GM21786 (cell line): Measurements from ENCODE around the gene CRIM1.

Experiments used
- ATAC-seq: cut with Tn5 transposase; IDR thresholded peaks from one replicate; pipeline ENCODE4 v1.9.1; 2021; ENCODE audit not compliant: unreplicated experiment

Gene CRIM1

GRCh38 chr2:36511858-36512603, 156.5 kb downstream of the CRIM1 start:
- peak; percentile 56 for ATAC-seq

GRCh38 chr2:36512705-36513104, 157.1 kb downstream of the CRIM1 start:
- ATAC-seq, result no peak

GRCh38 chr2:36513661-36514060, 158.1 kb downstream of the CRIM1 start:
- peak; percentile 64 for ATAC-seq

GRCh38 chr2:36515538-36515937, 160.0 kb downstream of the CRIM1 start:
- no peak for ATAC-seq

GRCh38 chr2:36516136-36516870, 160.7 kb downstream of the CRIM1 start:
- no peak for ATAC-seq

- no peak for ATAC-seq
Measured at GRCh38 chr2:36520431-36520830, 164.9 kb downstream of the CRIM1 start.

GRCh38 chr2:36523153-36523552, 167.6 kb downstream of the CRIM1 start:
- no peak for ATAC-seq

- no peak for ATAC-seq
Measured at GRCh38 chr2:36525245-36525644, 169.7 kb downstream of the CRIM1 start.

- ATAC-seq, result no peak
Measured at GRCh38 chr2:36526226-36526625, 170.6 kb downstream of the CRIM1 start.

- ATAC-seq, result peak; percentile 67
Measured at GRCh38 chr2:36528274-36528673, 172.7 kb downstream of the CRIM1 start.

GRCh38 chr2:36528766-36529392, 173.3 kb downstream of the CRIM1 start:
- peak; percentile 7 for ATAC-seq

- peak; percentile 85 for ATAC-seq
Measured at GRCh38 chr2:36530178-36530982, 174.8 kb downstream of the CRIM1 start.

GRCh38 chr2:36530983-36531354, 175.4 kb downstream of the CRIM1 start:
- no peak for ATAC-seq

- ATAC-seq, result no peak
Measured at GRCh38 chr2:36534275-36534799, 178.8 kb downstream of the CRIM1 start.

- ATAC-seq, result no peak
Measured at GRCh38 chr2:36535099-36535498, 179.5 kb downstream of the CRIM1 start.

GRCh38 chr2:36536776-36537175, 181.2 kb downstream of the CRIM1 start:
- no peak for ATAC-seq

GRCh38 chr2:36538335-36538734, 182.8 kb downstream of the CRIM1 start:
- no peak for ATAC-seq

- peak; percentile 72 for ATAC-seq
Measured at GRCh38 chr2:36539631-36540030, 184.1 kb downstream of the CRIM1 start.

GRCh38 chr2:36540986-36541754, 185.6 kb downstream of the CRIM1 start:
- ATAC-seq, result no peak

GRCh38 chr2:36541891-36542595, 186.5 kb downstream of the CRIM1 start:
- ATAC-seq, result no peak
